SK-N-SH (cell line): ENCODE data around the gene RBM20. TPM values are rescaled to one million over a fixed set of nuclear protein-coding genes. Genes with fewer than 3 reads are reported as not detected.

ENCODE experiments used
- CTCF ChIA-PET: fragments of 300-600, 350-600 bp; formaldehyde crosslinking; extraction: SDS; loops from one replicate; lab custom pipeline; 2021; lab: Yijun Ruan, JAX
- POLR2A ChIA-PET: fragments of 350-600 bp; sonication (Branson Sonifier 250); formaldehyde crosslinking; extraction: SDS; loops from one replicate; lab custom pipeline; 2020; ENCODE audit warnings: antibody characterized with exemption, inconsistent platforms; lab: Yijun Ruan, JAX
- DNase-seq: peaks from one replicate; pipeline ENCODE4 v3.0.0; 2012
- H2AFZ ChIP-seq: fragments of 200-600 bp; sonication (generic); 2 replicates; pipeline ENCODE4 v1.8.1; 2016; ENCODE audit warnings: antibody characterized with exemption, mild to moderate bottlenecking, low read depth
- H3F3A ChIP-seq: fragments of 200-600 bp; sonication (generic); replicated peaks from 2 replicates; pipeline ENCODE3; 2016; ENCODE audit warnings: antibody characterized with exemption, mild to moderate bottlenecking; ENCODE audit not compliant: insufficient read depth
- H3K27ac ChIP-seq, 2 experiments: fragments of 200-500 bp in 1 of 2; fragments of 200-600 bp in 1 of 2; sonication (Bioruptor generic) in 1 of 2; sonication (generic), shearing (Covaris generic) in 1 of 2; 2 replicates each; pipeline versions ENCODE4 v1.5.1 to v1.6.1; 2014 to 2016; ENCODE audit warnings: low read depth in 2 of 2, inconsistent platforms in 1 of 2, low read length in 1 of 2, mild to moderate bottlenecking in 1 of 2, mixed read lengths in 1 of 2
- H3K27me3 ChIP-seq: fragments of 200-600 bp; sonication (generic), shearing (Covaris generic); 2 replicates; pipeline ENCODE4 v1.6.1; 2016; ENCODE audit warnings: mixed run types; ENCODE audit not compliant: insufficient read depth
- H3K36me3 ChIP-seq, 2 experiments: fragments of 200-500 bp in 1 of 2; fragments of 200-600 bp in 1 of 2; sonication (Bioruptor generic) in 1 of 2; sonication (generic) in 1 of 2; replicated peaks in 1 of 2; 2 replicates each; pipeline versions ENCODE3 to v1.5.1; 2014 to 2016; ENCODE audit warnings: low read length in 1 of 2, mild to moderate bottlenecking in 1 of 2; ENCODE audit not compliant: insufficient read depth in 2 of 2, control insufficient read depth in 1 of 2
- H3K4me1 ChIP-seq, 2 experiments: fragments of 200-500 bp in 1 of 2; fragments of 200-600 bp in 1 of 2; sonication (Bioruptor generic) in 1 of 2; sonication (generic), shearing (Covaris generic) in 1 of 2; 2 replicates each; pipeline versions ENCODE4 v1.5.1 to v1.6.1; 2014 to 2016; ENCODE audit warnings: low read depth in 1 of 2, low read length in 1 of 2, mixed run types in 1 of 2; ENCODE audit not compliant: insufficient read depth in 2 of 2, control insufficient read depth in 1 of 2
- H3K4me2 ChIP-seq: fragments of 200-600 bp; sonication (generic), shearing (Covaris generic); 2 replicates; pipeline ENCODE4 v1.6.1; 2017; ENCODE audit warnings: mixed run types
- H3K4me3 ChIP-seq, 2 experiments: fragments of 200-500 bp in 1 of 2; fragments of 200-600 bp in 1 of 2; sonication (Bioruptor generic) in 1 of 2; sonication (generic), shearing (Covaris generic) in 1 of 2; 2 replicates each; pipeline versions ENCODE4 v1.5.1 to v1.8.1; 2014 to 2016; ENCODE audit warnings: low read depth in 2 of 2, inconsistent platforms in 1 of 2, low read length in 1 of 2, mild to moderate bottlenecking in 1 of 2, mixed read lengths in 1 of 2, moderate library complexity in 1 of 2
- H3K79me2 ChIP-seq: fragments of 200-600 bp; sonication (generic); 2 replicates; pipeline ENCODE4 v1.8.1; 2017; ENCODE audit warnings: mild to moderate bottlenecking; ENCODE audit not compliant: insufficient read depth
- H3K9ac ChIP-seq: fragments of 200-600 bp; sonication (generic); 2 replicates; pipeline ENCODE4 v1.6.1; 2017; ENCODE audit warnings: mixed run types
- H3K9me2 ChIP-seq: fragments of 200-600 bp; sonication (generic); 2 replicates; pipeline ENCODE4 v1.6.1; 2017; ENCODE audit warnings: mixed run types
- H3K9me3 ChIP-seq: fragments of 200-600 bp; sonication (generic); 2 replicates; pipeline ENCODE4 v1.6.1; 2017; ENCODE audit warnings: mixed run types, mild to moderate bottlenecking, moderate library complexity
- H4K20me1 ChIP-seq: fragments of 200-600 bp; sonication (generic); 2 replicates; pipeline ENCODE4 v1.6.1; 2017; ENCODE audit warnings: mild to moderate bottlenecking, mixed run types; ENCODE audit not compliant: insufficient read depth
- ELF1 ChIP-seq: IDR thresholded peaks from 2 replicates; pipeline ENCODE4 v1.4.0; 2012
- EZH2phosphoT487 ChIP-seq: fragments of 200-600 bp; sonication (generic); IDR thresholded peaks from 2 replicates; pipeline ENCODE4 v1.6.1; 2017; ENCODE audit warnings: low read depth, mixed run types, mild to moderate bottlenecking, antibody characterized with exemption, moderate library complexity, borderline replicate concordance
- FOSL2 ChIP-seq: IDR thresholded peaks from 2 replicates; pipeline ENCODE4 v1.4.0; 2012; ENCODE audit warnings: low read depth, mild to moderate bottlenecking, moderate library complexity, borderline replicate concordance
- FOXM1 ChIP-seq: IDR thresholded peaks from 2 replicates; pipeline ENCODE4 v1.4.0; 2012; ENCODE audit warnings: low read depth, mild to moderate bottlenecking
- MAX ChIP-seq: IDR thresholded peaks from 2 replicates; pipeline ENCODE4 v1.4.0; 2012; ENCODE audit warnings: low read depth
- MEF2A ChIP-seq: IDR thresholded peaks from 2 replicates; pipeline ENCODE4 v1.4.0; 2012; ENCODE audit warnings: low read depth, borderline replicate concordance
- MXI1 ChIP-seq: IDR thresholded peaks from 2 replicates; pipeline ENCODE4 v1.6.1; 2012; ENCODE audit warnings: mild to moderate bottlenecking, low read depth, low read length, improper control_type of control experiment
- NFIC ChIP-seq: IDR thresholded peaks from 2 replicates; pipeline ENCODE4 v1.4.0; 2012; ENCODE audit warnings: borderline replicate concordance
- RAD21 ChIP-seq: IDR thresholded peaks from 2 replicates; pipeline ENCODE4 v1.6.1; 2012; ENCODE audit warnings: mild to moderate bottlenecking, low read length
- RCOR1 ChIP-seq: fragments of 150-350 bp; IDR thresholded peaks from 2 replicates; pipeline ENCODE4 v1.6.1; 2017; ENCODE audit warnings: antibody characterized with exemption, low read length
- SIN3A ChIP-seq: IDR thresholded peaks from 2 replicates; pipeline ENCODE4 v1.6.1; 2012; ENCODE audit warnings: low read depth, mild to moderate bottlenecking, low read length, moderate library complexity, borderline replicate concordance
- SMC3 ChIP-seq: IDR thresholded peaks from 2 replicates; pipeline ENCODE4 v1.6.1; 2012; ENCODE audit warnings: low read depth, low read length, improper control_type of control experiment
- TCF12 ChIP-seq: IDR thresholded peaks from 2 replicates; pipeline ENCODE4 v1.4.0; 2012
- whole genome bisulfite sequencing: methylation state at CpG from one replicate; pipeline ENCODE4 v1.1.6; 2017; ENCODE audit warnings: low lambda C conversion rate; 5-methylcytosine and 5-hydroxymethylcytosine counted together
- polyA plus RNA-seq, 3 experiments: library from polyadenylated mRNA; depleted of rRNA; stranded (reverse); fragments of >200 nt; gene quantifications; 2 replicates each; pipeline ENCODE4 v1.2.3, GENCODE V29; 2012

Gene RBM20
- polyA plus RNA-seq, 1 of the 3 experiments (the other 2 are of a cell fraction), result 0.64 TPM

GRCh38 chr10:110676016-110676415, 31.9 kb downstream of the RBM20 start:
- ChIA-PET POLR2A (no interaction called here), CTCF (interaction anchor here (1.0 to 2.6 kb wide), 2 partner anchors 11 to 65 kb away, joined by 3 to 7 read pairs; no protein-coding TSS in a partner anchor)
- DNase-seq, result no peak
- no peak overlapping the region for H3K27ac ChIP-seq
- H3F3A ChIP-seq, result no peaks in the 10 kb centered on the region
- no peaks in the 10 kb centered on the region for H3K79me2 ChIP-seq
- no peak overlapping the region for H3K9ac ChIP-seq
- H2AFZ ChIP-seq, result no peak overlapping the region
- no peak overlapping the region for H3K4me2 ChIP-seq
- peaks cover 0 to 20% of the 10 kb centered on the region in 2 experiments; a peak in 2 of 4 replicates for H3K4me1 ChIP-seq
- no peak overlapping the region for H3K4me3 ChIP-seq
- WGBS, result 68% methylated on average over 6 of the region's 6 CpGs
- H3K36me3 ChIP-seq, result no peaks in the 10 kb centered on the region
- no peaks in the 10 kb centered on the region for H3K9me3 ChIP-seq
- no peaks in the 10 kb centered on the region for H4K20me1 ChIP-seq
- TF ChIP-seq MAX (no peak), ELF1 (no peak), RAD21 (no peak), EZH2phosphoT487 (no peak), FOSL2 (no peak), NFIC (no peak)
- H3K27me3 ChIP-seq, result no peaks in the 10 kb centered on the region
- no peaks in the 10 kb centered on the region for H3K9me2 ChIP-seq

GRCh38 chr10:110679486-110680272, 35.5 kb downstream of the RBM20 start:
- TF ChIP-seq ELF1, result no peak
- TF ChIP-seq RCOR1, result 0 out of 2 replicates have a peak, but pooled peaks have one; percentile 34
- TF ChIP-seq MXI1, result peak; percentile 81
- Histone ChIP-seq H3K9ac (no peak overlapping the region), H2AFZ (no peak overlapping the region), H4K20me1 (no peaks in the 10 kb centered on the region), H3K4me3 (no peak overlapping the region), H3K4me2 (no peak overlapping the region), H3K27me3 (no peaks in the 10 kb centered on the region), H3K36me3 (no peaks in the 10 kb centered on the region), H3K79me2 (no peaks in the 10 kb centered on the region), H3K9me3 (no peaks in the 10 kb centered on the region), H3F3A (no peaks in the 10 kb centered on the region), H3K9me2 (no peaks in the 10 kb centered on the region), H3K4me1 (peaks cover 0 to 20% of the 10 kb centered on the region in 2 experiments; a peak in 2 of 4 replicates), H3K27ac (peak overlapping the region in 1 of 2 experiments; percentile 7; a peak in 2 of 4 replicates)
- ChIA-PET CTCF (interaction anchor here (0.8 to 2.3 kb wide), 14 partner anchors 10 to 375 kb away, joined by 3 to 12 read pairs (median 3); partner anchors contain the start of genes RBM20 and SMNDC1), POLR2A (no interaction called here)
- peak; percentile 74 for DNase-seq
- WGBS, result 87% methylated on average over 12 of the region's 13 CpGs

- no peak overlapping the region for H3K4me2 ChIP-seq
- peaks cover 0 to 20% of the 10 kb centered on the region in 2 experiments; a peak in 2 of 4 replicates for H3K4me1 ChIP-seq
- no peak for TF ChIP-seq TCF12
- no peak for TF ChIP-seq FOXM1
- TF ChIP-seq SIN3A, result no peak
- TF ChIP-seq MEF2A, result no peak
- no peak for TF ChIP-seq SMC3
- CTCF ChIA-PET, result interaction anchor here (0.6 to 2.7 kb wide), 24 partner anchors 8 to 376 kb away, joined by 3 to 18 read pairs (median 4); partner anchors contain the start of genes RBM20 and SMNDC1
- H3K9me2 ChIP-seq, result no peaks in the 10 kb centered on the region
- peak; percentile 22 for DNase-seq
- WGBS, result 74% methylated on average over 18 of the region's 18 CpGs
- no peak overlapping the region for H3K27ac ChIP-seq
- no peaks in the 10 kb centered on the region for H3F3A ChIP-seq
- no peak overlapping the region for H3K9ac ChIP-seq
- H3K27me3 ChIP-seq, result no peaks in the 10 kb centered on the region
- no peaks in the 10 kb centered on the region for H3K9me3 ChIP-seq
- no peak overlapping the region for H2AFZ ChIP-seq
- H3K4me3 ChIP-seq, result no peak overlapping the region; a peak in 1 of 4 replicates
- no peaks in the 10 kb centered on the region for H3K36me3 ChIP-seq
- POLR2A ChIA-PET, result no interaction called here
- no peaks in the 10 kb centered on the region for H3K79me2 ChIP-seq
- H4K20me1 ChIP-seq, result no peaks in the 10 kb centered on the region
These were observed 36.3 kb downstream of the RBM20 start for GRCh38 chr10:110680273-110681020.
